ENCODE measurements around the gene SGF29.
A peak's percentile ranks its signal among the peaks of the same experiment; 100 is the strongest.
"Not testable (repeated sequence)": the region's sequence is repeated elsewhere in the genome, so short reads cannot be mapped to it uniquely, and the experiment has no call there.

Gene SGF29

DNA sequence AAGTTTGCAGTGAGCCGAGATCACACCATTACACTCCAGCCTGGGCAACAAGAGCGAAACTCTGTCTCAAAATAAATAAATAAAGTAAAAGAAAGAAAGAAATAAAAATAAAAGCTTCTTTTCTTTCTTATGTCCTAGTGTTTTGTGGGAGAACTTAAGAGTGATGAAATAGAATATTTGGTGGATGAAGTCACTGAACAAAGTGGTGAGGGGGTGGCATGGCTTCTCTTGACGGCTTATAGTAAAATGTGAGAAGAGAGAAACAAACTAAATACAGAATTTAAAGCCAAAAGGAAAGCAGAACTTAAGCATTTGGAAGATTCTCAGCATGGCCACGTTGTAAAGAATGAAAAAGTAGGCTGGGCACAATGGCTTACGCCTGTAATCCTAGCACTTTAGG is 15.3 kb downstream of the SGF29 start:
- no peak for DNase-seq

DNA sequence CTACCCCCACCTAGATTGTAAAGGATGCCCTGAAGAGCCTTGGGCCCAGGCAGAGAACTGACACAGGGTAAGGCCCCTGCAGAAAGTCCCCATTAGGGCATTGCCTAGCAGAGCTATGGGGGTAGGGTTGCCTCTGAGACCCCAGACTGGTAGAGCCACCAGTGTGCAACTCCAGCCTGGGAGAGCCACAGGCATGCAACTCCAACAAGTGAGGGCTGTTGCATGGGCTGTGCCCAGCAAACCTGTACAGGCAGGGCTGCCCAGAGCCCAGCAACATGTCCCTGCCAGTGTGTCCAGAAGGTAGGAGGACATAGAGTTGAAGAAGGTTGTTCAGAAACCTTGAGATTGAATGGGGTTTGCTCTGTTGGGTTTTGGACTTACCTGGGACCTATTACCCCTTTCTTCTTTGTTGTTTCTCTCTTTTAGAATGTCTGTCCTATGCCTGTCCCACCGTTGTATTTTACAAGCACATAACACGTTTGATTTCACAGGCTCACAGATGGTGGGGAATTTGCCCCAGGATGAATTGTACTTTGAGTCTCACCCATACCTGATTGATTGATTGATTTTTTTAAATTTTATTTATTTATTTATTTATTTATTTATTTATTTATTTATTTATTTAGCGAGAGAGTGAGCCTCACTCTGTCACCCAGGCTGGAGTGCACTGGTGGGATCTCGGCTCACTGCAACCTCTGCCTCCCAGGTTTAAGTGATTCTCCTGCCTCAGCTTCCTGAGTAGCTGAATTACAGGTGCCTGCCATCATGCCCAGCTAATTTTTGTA is 16.4 kb downstream of the SGF29 start:
- no peak for DNase-seq

DNA sequence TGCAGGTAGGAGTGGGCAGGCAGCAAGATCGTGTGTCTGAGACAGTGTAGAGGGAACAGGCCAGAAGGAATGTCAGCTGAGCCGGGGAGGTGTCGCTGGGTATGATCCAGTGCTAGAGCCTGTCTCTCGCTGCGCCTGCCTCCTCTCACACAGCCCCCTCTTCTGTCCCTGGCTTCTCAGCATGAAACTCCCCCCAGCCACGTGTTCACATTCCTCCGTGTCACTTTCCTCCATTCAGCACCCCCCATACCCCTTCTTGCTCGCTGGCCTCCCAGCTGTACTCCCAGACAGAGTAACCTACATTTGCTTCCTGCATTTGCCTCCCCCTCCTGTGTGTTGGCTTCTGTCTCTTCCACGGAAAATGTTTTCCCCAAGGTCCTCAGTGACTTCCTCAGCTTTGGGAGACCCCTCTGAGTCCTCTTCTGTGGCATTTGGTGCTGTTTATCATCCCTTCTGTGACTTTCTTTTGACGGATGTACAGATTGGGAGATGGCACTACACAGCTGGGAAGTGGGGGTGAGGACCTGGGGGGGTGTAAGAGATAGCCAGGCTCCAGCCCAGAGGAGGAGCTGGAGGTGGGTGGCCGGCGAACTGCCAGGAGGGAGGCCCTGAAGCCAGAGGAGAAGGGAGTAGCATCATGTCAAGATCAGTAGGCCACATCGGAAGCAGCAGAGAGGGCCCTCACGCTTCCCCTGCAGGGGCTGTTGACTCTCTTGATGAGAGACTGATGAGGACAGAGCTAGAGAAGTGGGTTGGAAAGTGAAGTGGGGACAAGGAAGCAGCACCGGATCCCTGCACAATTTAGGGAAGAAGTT is 19.2 kb downstream of the SGF29 start:
- DNase-seq = no peak

DNA sequence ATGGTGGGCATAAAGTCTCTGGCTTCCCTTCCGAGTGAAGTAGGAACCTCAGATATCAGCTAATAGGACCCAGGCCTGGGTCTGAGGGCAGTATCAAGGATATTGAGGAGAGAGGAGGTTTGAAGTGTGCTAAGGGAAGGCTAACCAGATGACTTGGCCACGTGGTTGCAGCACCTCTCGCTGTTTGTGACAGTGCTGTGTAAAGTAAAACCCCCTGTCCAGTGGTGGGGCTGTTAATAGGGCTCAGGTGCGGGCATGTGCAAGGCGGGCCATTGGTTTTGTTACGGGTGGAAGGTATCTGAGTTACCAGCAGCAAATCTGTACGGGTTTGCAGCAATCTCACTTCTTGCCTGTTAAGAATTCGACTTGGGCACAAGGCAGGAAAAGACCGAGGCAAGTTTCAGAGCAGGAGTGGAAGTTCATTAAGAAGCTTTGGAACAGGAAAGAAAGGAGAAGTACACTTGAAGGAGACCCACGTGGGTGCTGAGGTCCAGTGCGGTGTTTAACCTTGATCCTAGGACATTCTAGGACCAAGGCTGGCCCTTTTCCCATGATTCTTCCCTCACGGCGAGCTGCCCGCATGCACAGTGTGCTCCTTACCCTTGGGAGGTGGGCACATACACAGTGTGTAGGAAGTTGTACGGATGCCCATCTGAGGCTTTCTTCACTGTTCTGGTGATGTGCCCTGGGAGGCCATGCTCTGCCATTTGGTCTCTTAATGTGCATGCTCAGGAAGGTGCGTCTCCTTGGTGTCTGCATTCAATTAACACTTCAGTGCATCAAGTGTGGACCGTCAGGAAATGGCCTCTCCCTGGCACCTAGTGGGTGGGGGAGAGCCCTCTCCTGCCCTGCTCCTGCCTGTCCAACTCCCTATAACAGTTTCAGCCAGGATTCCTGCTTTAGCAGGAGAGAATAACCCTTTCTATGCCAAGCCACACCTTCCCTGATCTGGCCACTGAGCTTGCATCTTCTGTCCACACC is 20.3 kb downstream of the SGF29 start:
- DNase-seq = no peak

DNA sequence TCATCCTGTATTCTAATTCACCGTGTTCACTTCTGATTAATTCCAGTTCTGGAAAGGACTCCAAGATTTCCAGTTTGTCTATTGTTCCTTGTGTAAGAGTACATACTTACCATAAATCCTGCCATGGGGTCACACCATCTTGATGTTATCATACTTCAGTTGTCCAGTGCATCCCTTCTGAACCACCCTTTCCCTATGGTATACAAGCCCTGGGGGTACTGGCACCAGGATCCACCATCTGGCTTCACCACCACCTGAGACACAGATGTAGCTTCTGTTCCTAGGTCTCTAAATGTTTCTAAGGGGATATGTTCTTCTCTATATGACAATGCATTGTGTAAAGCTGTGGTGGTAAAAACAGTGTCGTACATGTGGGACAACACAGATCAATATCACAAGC is 21.2 kb downstream of the SGF29 start:
- peak; percentile 8 for DNase-seq

DNA sequence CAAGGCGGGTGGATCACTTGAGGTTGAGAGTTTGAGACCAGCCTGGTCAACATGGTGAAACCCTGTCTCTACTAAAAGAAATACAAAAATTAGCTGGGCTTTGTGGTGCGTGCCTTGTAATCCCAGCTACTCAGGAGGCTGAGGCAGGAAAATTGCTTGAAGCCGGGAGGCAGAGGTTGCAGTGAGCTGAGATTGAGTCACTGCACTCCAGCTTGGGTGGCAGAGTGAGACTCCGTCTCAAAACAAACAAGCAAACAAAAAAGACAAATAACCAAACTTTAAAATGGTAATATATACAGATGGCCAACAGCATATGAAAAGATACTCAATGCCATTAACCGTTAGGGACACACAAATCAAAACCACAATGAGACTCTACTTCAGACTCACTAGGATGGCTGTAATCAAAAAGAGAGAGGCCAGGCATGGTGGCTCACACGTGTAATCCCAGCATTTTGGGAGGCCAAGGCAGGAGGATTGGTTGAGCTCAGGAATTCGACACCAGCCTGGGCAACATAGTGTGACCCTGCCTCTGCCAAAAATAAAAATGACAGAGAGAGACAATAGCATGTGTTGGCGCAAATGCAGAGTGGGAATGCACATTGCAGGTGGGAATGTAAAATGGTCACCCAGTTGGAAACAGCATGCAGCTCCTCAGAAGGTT is 21.9 kb downstream of the SGF29 start:
- no peak for DNase-seq

DNA sequence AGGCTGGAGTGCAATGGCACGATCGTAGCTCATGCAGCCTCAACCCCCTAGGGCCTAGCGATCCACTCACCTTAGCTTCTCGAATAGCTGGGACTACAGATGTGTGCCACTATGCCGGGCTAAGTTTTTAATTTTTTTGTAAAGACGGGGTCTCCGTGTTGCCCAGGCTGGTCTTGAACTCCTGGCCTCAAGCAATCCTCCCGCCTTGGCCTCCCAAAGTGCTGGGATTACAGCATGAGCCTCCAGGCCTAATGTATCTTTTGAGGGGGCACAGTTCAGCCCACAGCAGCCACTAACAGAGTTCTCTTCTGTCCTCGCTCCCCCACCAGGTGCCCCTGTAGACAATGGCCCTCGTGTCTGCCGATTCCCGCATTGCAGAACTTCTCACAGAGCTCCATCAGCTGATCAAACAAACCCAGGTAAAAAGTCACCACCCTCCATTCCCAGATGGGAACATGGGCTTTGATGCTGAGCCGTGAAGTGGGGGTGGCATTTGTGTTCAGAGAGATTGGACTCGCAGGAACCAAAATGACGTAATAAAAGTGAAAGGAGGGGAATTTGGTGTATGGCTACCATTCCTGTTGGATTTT is 27.1 kb downstream of the SGF29 start:
- DNase-seq = no peak

DNA sequence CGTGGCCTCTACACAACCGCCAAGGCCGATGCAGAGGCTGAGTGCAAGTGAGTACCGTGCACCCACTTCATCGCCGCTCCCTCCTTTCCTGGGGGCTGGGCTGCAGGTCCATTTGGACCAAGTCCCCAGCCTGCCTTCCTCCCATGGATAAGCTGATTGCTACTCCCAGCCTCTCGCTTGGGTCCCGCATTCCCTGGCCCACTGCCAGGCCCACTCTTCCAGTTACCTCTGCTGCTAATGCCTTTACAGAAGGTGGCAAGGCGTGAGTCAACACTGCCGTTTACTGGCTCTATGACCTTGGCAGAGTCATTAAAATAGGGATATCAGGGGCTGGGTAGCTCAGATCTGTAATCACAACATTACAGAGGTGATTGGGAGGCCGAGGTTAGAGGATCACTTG is 32.0 kb downstream of the SGF29 start:
- no peak for DNase-seq

DNA sequence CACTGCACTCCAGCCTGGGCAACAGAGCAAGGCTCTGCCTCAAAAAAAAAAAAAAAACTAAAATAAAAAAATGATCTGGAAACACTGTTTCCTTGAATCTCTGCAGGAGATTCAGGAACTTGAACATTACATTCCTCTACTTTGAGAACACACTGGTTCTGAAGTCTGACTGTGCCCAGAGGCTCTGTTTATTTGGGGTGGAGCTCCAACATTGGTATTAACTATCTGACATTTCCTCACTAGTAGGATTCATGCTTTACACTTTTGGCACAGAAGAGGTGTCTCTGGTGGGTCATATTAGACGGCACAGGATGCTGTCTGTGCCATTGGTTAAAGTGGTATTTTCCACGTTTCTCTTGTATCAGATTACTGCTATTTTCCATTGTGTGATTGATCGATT is 32.7 kb downstream of the SGF29 start:
- no peak for DNase-seq

DNA sequence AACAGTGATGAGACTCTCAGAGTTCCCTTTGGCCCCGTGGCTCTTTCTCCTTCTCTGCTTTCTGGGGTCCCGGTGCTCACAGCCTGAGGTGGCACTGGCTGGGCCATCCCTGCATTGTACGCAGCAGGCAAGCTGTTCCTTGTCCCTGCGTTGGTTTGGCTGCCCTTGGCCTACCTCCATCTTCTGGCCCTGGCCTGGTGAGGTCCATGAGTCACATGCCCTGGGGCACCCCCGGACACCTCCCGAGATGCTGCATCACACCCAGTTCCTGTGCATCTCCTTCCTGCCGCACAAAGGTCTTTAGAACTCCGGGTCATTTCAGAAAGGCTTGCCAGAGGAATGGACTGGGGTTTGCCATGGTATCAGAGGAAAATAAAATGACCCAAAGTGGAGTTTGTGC is 33.7 kb downstream of the SGF29 start:
- DNase-seq = no peak

DNA sequence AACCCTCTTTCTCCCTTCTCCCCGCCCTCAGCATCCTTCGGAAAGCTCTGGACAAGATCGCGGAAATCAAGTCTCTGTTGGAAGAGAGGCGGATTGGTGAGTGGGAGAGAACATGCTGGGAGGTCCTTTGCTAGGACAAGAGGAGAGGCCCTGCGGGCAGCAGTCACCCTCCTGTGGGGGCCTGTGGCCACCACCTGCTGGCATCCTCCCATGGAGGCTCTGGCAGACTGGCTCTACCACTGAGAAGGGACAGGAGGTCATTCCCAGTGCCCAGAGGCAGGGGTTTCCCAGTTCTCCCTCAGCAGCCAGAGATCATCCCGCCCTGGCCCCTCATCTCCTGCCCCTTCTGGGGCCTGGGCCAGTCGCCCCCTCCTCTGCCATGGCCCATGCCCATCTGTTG is 35.3 kb downstream of the SGF29 start:
- no peak for DNase-seq

DNA sequence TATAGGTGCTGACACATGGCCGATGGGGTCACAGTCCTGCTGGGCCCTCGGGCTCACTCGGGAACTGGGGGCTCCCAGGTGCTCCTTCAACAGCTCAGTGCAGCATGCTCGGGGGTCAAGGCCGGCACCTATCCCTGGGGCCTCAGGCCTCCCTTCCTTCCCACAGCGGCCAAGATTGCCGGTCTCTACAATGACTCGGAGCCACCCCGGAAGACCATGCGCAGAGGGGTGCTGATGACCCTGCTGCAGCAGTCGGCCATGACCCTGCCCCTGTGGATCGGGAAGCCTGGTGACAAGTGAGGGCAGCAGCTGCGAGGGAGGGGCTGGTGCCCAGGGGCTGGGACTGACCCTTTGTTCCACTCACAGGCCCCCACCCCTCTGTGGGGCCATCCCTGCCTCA is 36.2 kb downstream of the SGF29 start:
- no peak for DNase-seq

DNA sequence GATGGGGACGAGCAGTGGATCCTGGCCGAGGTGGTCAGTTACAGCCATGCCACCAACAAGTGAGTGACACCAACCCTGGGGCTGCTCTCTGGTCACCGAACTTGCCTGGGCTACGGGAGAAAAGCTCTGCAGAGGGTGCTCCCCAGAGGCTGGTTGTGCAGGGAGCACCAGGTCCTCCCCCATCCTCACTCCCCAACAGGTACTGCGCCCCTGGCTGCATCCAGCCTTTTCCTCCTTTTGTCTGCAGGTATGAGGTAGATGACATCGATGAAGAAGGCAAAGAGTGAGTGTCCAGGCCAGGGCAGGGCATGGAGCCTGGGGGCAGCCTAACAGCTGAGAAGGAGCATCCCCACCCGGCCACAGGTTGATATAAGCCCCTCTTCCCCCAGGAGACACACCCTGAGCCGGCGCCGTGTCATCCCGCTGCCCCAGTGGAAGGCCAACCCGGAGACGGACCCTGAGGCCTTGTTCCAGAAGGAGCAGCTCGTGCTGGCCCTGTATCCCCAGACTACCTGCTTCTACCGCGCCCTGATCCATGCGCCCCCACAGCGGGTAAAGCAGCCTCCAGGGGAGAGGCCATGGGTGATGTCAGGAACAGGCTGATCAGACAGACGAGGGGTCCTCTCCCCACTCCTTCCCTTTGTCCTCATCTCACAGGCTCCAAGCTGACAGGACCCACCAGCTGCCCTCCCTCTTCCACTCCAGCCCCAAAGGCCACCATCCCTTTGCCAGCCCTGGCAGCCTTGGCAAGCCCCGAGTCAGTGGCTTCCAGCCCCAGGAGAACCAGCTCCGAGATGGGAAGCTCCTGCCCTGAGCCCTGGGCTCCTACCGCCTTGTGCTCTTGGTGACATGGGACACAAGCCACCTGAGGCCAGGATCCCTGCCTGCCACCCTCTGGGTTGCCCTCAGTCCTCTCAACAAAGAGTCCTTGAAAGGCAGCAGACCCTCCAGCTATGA is 36.9 kb downstream of the SGF29 start:
- no peak for DNase-seq

DNA sequence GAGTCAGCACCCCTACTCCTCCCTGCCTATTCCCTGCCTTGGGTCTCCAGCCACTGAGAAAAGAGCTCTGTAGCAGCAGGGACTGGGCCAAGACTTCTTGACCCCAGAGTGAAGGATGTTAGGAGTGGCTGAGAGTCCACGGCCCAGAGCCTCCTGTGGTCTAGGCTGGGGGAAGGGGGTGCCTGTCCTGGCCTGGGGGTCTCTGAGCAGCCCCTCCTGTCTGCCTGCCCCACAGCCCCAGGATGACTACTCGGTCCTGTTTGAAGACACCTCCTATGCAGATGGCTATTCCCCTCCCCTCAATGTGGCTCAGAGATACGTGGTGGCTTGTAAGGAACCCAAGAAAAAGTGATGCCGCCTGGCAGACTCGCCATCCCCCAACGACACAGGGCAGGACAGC is 37.6 kb downstream of the SGF29 start:
- DNase-seq = no peak

DNA sequence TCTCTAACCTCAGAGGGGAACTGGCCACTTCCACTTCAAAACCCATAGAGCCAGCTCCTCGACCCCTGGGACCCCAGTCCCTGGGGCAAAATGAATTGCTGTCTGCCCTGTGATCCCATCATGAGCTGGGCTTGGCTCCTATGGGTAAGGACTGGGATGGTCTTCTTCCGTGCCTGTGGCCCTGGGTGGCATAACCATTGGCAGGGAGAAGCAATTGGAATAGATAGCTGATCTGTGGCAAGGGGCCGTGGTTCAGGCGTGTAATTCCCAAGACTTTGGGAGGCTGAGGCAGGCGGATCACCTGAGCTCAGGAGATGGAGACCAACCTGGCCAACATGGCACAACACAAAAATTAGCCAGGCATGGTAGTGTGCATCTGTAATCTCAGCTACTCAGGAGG is 38.8 kb downstream of the SGF29 start:
- DNase-seq = no peak

DNA sequence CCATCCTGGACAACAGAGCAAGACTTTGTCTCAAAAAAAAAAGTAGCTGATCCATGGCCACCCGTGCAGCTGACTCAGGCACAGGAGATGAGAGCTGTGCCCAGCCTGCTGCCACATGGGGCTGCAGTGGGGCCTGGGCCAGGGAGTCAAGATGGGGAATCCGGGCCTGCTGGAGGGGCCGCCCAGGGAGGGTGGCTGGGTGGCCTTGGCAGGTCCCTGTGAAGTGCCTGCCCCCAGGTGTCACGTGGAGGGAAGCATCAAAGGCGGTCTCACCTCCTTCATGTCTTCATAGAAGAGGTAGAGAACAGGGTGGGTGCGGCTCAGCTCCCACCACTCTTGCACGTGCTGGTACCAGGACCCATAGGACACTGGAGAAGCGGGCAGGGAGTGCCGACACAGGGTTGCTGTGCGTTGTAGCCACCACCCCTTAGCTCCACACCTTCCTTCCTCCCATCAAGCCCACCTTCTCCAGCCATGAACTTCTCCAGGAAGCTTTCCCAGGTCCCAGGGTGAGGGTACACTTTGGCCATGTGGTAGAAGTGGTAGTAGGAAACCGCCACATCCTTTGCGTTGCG is 39.3 kb downstream of the SGF29 start:
- no peak for DNase-seq

DNA sequence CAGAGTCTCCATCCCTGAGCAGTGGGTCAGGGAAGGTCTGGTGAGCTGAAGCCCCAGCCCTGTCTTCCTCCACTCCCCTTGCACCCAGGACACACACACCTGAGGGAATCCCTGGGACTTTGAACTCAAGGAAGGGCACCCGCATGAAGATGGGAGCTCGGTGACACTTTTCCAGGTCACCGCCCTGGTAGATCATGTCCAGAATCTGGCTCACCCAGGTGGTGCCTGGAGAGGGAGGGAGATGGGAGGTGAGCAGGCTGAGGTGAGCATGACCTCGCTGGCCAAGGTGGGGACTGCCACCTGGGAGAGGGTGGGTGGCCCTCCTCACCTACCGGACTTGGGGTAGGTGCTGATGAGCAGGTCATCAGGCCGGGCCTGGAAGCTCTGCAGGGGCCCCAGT is 41.7 kb downstream of the SGF29 start:
- DNase-seq = not testable (repeated sequence)

DNA sequence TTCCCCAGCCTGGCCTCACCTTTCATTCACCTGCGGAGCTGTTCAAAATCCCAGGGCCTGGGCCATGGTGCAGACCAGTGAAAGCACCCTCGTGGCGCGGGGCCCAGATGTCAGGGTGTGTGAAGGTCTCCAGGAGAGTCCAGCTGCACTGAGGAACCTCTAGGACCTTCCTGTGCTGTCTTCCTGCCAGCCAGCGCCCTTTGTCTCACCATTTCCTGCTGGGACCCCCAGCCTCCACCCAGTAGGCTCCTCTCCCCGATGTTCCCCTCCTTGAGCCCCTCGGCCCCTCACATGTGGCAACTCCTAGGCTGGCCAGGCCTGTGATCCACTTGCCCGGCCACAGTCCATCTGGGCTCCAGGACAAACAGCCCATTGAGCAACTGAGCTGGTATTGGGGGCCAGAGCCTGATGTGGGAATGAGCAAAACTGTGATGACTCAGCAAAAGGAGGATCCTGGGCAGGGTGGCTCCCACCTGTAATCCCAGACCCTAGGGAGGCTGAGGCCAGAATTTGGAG is 42.5 kb downstream of the SGF29 start:
- no peak for DNase-seq

DNA sequence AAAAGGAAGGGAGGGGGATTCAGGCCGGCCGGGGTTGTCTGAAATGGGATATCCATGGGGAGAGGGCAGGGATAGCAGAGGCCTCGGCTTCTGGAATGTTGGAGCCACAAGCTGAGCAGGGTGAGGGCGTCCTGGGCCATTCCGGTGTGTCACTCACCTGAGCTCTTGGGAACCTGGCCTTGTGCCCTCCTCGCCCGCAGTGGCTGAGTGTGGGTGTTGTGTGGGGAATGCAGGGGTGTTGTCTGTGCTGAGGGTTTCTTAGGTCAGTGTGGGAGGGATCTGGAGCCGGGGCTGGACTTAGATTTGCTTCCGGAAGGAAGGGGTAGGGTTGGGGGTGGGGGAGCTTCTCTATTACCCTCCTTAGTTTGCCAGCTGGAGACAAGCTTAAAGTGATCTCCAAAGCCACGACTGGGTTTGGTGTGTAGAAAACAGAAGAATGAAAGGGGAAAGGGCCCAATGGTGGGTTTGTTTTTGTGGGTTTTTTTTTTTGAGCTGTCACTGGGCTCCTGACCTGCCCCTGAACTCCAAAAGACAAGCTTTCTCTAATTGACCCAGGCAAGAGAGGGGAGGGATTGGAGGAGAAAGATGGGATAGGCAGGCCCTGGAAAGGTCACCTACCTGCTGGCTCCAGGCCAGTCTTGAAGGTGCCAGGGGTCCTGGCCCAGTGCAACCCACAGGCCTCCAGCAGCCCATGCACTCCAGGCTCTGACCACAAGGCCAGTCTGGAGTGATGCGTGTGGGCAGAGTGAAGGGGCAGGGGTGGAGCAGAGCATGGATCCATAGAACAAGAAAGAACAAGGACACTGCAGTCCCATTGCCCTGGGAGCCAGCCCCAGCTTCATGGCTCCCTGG is 43.3 kb downstream of the SGF29 start, which contains the start of gene SULT1A2:
Gene SULT1A2, minus strand, starts transcription at position 211 of the 852 bp plus-strand sequence. CDS start 1,120 bp downstream, outside the sequence.
- no peak for DNase-seq

Measured in NCI-H69 (cell line).